NCI-H2107 treated with DMSO at 0.1 percent for 48 hours (cell line): ENCODE data around the gene INTS7.

ENCODE experiments used
- DNase-seq: peaks from one replicate; lab custom pipeline; 2025; ENCODE audit not compliant: unreplicated experiment; lab: John Stamatoyannopoulos, UW

The INTS7 gene, protein sequence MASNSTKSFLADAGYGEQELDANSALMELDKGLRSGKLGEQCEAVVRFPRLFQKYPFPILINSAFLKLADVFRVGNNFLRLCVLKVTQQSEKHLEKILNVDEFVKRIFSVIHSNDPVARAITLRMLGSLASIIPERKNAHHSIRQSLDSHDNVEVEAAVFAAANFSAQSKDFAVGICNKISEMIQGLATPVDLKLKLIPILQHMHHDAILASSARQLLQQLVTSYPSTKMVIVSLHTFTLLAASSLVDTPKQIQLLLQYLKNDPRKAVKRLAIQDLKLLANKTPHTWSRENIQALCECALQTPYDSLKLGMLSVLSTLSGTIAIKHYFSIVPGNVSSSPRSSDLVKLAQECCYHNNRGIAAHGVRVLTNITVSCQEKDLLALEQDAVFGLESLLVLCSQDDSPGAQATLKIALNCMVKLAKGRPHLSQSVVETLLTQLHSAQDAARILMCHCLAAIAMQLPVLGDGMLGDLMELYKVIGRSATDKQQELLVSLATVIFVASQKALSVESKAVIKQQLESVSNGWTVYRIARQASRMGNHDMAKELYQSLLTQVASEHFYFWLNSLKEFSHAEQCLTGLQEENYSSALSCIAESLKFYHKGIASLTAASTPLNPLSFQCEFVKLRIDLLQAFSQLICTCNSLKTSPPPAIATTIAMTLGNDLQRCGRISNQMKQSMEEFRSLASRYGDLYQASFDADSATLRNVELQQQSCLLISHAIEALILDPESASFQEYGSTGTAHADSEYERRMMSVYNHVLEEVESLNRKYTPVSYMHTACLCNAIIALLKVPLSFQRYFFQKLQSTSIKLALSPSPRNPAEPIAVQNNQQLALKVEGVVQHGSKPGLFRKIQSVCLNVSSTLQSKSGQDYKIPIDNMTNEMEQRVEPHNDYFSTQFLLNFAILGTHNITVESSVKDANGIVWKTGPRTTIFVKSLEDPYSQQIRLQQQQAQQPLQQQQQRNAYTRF

DNA sequence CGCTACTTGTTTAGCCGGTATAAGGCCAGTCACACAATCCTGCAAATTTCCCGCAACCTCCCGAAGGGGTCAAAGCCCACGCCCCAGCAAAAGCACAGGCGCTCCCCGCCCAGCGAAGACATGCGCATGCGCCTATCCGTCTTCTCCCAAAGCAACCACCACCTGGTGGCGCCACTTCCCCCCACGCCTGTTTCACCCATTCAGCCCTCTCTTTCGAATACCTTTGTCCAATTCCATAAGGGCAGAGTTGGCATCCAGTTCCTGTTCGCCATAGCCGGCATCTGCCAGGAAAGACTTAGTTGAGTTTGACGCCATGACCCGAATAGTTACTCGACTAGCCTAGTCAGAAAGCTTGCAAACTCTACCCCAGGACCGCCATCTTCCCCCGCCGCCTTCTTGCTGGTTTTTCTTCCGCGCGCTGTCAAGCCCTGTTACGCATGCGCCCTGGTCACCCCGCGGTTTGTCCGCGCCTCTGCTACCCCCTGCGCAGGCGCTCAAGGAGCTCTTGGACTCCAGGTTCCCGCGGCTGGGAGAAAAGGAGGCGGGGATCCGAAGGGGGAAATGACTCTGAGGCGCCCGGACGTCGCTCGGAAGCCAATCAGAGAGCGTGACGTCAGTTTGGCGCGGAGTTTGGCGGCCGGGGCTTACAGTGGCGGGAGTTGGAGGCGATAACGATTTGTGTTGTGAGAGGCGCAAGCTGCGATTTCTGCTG, at the start of gene INTS7, which contains the start of gene DTL:
TSS of gene INTS7 (minus strand) at position 435 of the 712 bp plus-strand sequence. CDS start at position 315, 120 bp downstream.
TSS of gene DTL (plus strand) at position 626 of the 712 bp plus-strand sequence. CDS start 143 bp downstream, outside the sequence.
- DNase-seq, result peak; percentile 99

DNA sequence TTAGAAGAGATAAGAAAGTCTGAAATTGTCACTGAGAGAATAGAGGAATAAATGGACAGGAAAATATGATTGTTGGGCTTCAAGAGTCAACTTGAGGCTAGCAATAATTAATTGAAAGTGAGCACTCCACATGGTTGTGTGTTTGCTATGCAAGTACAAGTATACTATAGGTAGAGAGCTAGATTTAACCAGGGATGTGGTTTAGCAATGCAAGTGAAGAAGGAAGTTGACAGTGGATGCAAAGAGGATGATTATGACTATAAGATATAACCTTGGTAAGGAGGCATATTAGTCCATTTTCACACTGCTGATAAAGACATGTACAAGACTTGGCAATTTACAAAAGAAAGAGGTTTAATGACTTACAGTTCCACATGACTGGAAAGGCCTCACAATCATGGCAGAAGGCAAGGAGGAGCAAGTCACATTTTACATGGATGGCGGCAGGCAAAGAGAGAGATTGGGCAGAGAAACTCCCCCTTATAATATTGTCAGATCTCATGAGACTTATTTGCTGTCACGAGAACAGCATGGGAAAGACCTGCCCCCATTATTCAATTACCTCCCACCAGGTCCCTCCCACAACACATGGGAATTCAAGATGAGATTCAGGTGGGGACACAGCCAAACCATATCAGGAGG, 47.5 kb upstream of the INTS7 start:
- DNase-seq, result no peak

DNA sequence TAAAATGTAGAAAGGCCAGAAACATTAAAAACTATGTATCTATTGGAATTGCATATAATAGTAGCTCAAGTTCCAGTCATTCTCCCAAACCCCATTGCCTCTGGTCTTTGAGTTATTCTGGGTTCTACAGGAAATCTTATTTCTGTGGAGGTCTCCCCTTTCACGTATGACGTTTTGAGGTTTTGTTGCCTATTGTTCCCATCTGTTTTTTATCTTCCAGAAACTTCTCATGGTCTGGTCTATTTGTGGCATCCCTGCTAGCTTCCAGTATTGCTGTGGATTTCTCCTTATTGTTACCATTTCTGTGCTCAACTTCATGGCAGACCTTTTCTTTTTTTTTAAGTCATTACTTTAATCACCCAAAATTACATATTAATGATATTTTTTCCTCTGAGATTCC, 43.5 kb upstream of the INTS7 start:
- DNase-seq, result no peak

DNA sequence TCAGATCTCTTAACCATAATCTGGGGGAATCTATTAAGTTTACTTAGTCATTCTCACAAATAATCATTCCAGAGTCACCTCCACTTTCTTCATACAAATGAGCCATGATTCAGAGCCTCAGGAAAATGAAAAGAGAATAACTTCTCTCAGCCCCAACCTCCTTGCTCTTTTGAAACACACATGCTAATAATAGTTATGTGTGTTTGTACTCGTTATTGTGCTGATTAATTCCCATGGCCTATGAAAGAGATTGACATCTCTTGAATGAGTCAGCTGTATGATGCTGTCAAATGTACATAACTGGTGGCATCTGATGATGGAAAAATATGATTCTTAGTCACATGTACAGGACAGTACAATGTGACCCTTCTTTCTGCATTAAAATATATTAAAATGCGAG, 41.7 kb upstream of the INTS7 start:
- DNase-seq, result no peak

DNA sequence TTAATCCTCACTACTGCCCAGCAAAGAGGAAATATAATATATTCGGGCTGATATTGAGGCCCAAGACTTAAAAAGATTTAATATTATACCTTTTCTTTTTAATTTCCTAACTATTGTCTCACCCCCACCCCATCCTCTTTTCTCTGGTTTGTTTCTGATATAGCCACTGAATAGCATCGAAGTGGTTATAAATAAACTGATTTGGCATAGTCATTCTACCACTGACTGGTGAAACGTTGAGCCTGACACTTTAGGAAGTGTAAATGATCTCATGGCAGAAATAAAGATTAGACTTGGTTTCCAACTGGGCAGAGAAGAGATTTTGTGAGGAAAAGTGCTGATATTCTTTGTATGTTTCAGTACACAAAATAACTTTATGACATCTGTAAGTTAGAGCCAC, 39.5 kb upstream of the INTS7 start:
- no peak for DNase-seq

DNA sequence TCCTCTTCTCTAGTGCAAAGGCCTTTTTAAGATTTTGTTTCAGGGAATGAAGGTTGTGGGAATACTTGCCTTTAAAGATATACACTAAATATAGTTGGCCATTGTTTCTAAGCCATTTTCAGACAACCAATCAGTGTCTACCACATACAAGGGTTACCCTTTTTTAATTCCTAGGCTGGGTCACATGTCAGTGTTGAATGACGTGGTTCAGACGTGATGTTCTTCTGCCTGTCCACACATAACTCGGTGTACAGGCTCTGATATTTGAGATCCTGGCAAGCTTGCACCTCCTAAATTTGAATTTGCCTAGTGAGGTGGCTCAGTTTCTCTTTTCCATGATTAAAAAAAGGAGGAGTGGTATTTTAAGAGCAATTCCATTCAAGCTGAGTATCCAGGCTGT, 39.0 kb upstream of the INTS7 start:
- no peak for DNase-seq

DNA sequence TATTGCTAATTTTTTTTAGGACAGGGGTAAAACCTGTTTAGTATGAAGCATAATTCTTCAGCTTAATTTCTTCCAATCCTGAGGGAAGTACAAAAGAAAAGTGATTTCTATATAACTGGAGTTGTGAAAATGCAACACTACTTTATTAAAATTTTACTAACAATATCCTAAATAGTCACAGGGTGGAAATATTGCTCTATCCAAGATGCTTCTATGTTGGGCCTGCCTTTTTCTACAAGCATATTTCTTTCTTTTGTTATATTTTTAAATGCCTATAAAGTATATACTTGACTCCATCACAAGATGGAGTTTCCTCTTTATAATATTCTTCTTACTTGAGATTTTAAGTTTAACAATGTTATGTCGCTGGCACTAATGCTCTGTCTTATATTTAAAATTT, 38.1 kb upstream of the INTS7 start:
- DNase-seq, result no peak

DNA sequence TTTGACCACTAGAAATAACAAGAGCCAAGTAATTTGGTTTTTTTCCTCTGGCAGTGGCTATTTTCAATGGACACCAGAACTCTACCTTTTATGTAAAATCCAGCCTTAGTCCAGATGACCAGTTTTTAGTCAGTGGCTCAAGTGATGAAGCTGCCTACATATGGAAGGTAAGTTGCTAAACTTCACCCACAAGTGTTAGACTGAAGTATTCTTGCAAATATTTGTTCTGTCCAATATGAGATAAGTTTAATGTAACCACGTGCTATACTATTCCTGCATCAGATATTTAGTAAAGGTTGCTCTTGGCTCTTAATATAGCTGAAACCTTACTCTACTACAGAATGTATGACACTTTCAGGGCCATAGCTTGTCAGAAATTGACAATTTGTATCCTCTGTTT, 36.7 kb upstream of the INTS7 start:
- no peak for DNase-seq

DNA sequence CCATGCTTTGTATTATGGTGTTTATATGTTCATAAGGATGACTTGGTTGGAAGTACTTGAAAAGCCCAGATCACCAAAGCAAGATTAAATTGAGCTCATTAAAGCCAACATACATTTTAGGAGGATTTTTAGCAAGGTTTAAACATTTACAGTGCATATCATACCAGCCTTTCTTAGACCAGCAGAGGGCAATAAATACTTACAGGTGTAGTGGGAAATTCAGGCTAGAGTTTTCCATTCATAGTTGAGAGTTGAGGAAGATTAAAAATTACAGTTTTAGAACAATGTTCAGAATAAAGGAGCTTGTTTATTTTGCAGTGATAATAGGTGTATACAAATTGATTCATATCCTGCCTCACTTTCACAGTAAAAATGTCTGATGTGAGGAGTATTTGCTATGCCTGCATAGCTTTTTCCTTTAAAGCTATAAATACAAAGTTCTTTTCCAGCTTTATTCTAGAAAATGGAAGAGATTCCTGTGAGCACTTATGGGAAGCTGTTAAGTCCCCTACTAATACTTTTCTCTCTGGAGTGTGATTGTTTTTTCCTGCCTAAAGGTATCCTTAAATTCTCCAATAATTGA, 35.5 kb upstream of the INTS7 start:
- peak; percentile 47 for DNase-seq

DNA sequence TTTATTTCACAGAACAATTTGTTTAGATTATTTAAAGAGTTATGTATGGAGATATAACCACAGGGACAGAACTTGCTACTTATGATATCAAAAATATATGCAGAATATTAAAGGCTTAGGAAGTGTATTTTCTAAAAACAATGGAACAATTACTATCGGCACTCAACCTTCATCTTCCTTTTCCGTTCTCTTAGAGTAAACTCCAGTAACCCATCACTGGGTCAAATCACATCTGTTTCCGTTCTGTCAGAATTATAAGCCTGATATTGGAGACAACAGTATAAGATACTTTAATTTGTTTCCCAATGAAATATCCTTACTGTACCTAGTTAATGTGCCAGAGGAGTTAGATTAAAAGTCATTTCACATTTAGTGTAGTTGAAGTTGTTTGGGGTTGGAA, 32.4 kb upstream of the INTS7 start:
- DNase-seq, result no peak

DNA sequence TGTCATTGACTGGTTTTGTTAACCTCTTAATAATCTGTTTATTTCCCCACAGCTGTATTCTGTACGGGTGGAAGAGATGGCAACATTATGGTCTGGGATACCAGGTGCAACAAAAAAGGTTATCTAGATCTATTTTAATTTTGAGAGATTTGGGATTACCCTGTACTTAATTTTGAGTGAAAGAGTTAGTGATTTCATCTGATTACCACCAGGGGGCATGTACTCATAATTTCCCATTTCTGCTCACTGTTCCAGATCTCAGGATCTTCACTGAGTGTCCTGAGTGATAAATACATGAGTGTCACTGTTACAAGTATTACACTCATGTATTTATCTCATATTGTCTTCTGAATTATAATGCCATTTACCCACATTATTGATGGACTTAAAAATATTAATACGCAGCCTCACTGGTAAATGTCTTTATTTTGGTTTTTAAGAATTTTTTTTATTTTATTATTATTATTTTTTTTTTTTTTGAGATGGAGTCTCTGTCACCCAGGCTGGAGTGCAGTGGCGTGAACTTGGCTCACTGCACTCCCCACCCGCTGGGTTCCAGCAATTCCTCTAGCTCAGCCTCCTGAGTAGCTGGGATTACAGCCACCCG, 27.6 kb upstream of the INTS7 start:
- DNase-seq, result peak; percentile 36

DNA sequence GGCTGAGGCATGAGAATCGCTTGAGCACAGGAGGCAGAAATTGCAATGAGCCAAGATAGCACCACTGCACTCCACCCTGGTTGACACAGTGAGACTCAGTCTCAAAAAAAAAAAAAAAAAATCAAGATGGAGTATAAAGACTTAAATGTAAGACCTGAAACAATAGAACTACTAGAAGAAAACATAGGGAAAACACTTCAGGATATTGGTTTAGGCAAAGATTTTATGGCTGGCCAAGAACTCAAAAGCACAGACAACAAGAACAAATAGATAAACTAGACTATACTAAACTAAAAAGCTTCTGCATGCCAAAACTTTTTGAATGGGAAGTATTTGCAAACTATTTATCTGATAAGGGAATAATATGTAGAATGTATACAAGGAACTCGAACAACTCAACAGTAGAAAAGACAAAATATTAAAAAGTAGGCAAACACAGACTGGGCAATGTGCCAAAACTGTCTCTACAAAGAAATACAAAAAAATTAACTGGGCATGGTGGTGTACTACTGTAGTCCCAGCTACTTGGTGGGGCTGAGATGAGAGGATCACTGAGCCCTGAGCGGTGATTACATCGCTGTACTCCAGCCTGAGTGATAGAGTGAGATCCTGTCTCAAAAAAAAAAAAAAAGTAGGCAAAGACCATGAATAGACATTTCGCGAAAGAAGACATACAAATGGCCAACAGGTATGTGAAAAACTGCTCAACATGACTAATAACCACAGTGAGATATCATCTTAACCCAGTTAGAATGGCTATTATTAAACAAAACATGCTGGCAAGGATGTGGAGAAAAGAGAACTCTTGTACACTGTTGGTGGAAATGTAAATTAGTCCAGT, 25.5 kb upstream of the INTS7 start:
- DNase-seq, result no peak

DNA sequence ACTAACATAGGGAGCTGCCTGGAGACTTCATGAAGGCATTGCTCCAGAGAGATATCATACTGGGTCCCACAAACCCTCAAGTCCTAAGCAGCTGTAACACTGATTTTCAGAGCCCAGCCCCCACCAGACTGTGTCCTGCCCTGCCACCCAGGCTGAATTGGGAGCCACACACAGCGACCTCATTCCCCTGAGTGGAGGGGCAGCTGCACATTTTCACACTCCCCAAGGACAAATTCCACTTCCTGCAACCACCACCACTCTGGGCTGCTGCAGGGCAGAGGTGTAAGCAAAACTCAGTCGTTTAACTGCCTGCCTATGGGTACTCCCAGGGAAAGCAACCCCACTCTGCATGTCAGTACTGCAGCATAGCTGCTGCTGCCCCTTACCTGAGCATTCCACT, 20.0 kb upstream of the INTS7 start:
- no peak for DNase-seq

DNA sequence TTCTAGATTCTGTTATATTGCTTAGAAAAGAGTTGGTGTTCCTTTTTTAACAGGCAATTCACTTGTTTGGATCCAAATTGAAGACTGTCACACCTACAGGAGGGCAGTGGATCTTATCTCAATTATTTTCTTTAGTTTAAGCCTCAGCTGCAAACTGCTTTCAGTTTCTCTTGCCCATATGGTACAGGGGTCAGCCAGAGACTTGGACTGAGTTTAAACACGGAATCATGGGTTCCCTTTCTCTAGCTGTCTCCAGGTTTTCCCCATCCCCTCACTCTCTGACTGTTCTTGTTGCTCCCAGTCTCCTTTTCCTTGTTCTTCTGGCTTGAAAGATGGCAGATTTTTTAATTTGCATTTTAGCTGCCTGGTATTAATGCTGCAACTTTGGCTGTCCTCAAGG, 18.6 kb upstream of the INTS7 start:
- no peak for DNase-seq

DNA sequence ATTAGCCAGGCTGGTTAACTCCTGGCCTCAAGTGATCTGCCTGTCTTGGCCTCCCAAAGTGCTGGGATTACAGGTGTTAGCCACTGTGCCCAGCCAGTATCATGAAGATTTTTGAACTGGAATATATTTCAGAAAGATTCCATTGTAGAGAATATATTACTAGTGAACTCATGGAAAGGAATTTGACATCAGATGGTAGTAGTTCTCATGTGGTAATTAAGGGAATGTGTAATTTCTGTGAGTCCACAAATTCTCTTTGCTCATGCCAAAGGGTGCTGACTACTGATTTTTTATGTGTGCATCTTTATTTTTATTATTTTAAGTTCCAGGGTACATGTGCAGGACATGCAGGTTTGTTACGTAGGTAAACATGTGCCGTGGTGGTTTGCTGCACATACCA, 10.6 kb upstream of the INTS7 start:
- DNase-seq, result no peak

DNA sequence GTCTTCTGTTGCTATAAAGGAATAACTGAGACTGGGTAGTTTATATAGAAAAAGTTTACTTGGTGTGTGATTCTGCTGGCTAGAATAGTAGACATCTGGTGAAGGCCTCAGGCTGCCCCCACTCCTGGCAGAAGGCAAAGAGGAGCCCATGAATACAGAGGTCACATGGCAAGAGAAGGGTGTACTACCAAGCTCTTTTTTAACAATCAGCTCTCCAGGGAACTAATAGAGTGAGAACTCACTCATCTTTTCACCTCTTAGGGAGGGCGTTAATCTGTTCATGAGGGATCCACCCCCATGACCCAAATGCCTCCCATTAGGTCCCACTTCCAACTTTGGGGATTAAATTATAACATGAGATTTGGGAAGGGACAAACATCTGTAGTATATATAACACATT, 9.5 kb upstream of the INTS7 start:
- DNase-seq, result no peak

DNA sequence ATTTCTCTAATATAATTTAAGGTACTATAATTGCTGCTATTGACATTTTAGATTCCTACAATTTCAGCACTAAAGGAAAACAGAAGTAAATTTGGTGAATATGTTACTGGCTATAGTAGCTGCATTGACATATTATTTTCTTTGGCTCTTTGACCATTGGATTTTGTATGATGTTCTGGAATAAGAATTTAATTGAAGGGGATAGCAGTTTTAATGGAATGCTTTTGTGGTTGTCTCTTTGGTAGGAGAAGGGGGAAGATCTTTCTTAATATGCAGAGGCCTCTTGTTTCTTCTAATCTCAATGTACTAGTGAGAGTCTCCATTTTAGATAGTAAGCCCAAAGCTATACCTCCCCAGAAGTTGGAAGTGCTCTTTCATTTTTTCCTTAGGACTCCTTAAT, 7.1 kb upstream of the INTS7 start:
- DNase-seq, result no peak

DNA sequence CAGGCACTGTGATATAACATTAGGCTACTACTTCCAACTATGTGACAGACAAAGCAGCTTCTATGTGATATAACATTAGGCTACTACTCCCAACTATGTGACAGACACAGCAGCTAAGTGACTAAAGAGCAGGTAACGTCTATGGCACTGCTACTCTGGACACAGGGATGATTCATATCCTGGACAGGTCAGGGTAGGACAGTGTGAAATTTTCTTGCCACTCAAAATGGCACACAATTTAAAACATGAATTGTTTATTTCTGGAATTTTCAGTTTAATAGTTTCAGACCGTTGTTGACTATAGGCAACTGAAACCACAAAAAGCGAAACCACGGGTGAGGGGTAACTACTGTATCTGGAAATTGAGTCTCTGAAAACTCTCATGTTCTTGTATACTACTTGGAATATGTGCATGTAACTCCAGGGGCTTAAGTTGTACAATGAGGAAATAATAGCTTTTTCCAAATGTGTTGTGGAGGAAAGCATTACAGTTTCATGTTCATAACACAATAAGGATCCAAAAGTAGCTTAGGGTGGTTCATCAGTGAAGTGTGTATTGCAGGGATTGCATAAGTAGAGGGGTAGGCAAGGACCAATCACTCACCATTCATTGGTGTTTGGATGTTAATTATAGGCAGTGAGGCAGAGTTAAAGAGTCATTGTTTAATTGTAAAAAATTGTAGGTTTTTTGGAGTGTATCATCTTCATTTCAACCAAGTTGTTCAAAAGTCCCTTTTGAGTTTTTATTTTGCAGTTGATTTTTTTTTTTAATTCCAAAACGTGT, 5.5 kb upstream of the INTS7 start:
- no peak for DNase-seq
